GM21528 (cell line): ENCODE results near the gene APOBR.
"Not testable (repeated sequence)": the region's sequence is repeated elsewhere in the genome, so short reads cannot be mapped to it uniquely, and the experiment has no call there.

ENCODE experiments used
- ATAC-seq: cut with Tn5 transposase; IDR thresholded peaks from one replicate; pipeline ENCODE4 v1.9.1; 2021; ENCODE audit warnings: mild to moderate bottlenecking, moderate library complexity; ENCODE audit not compliant: unreplicated experiment, low FRiP score

APOBR gene

GRCh38 chr16:28494121-28494851 lies at the start of gene APOBR:
APOBR (plus strand) TSS chr16:28494643; CDS start chr16:28494682, 39 bp downstream.
- peak; percentile 33 for ATAC-seq

GRCh38 chr16:28446388-28446787 lies 48.1 kb upstream of the APOBR start:
- not testable (repeated sequence) for ATAC-seq

- not testable (repeated sequence) for ATAC-seq
Observed at GRCh38 chr16:28447081-28447480, 47.4 kb upstream of the APOBR start.

GRCh38 chr16:28473714-28474265 lies 20.7 kb upstream of the APOBR start:
- ATAC-seq = no peak

GRCh38 chr16:28475221-28475620 lies 19.2 kb upstream of the APOBR start:
- ATAC-seq = no peak

GRCh38 chr16:28477311-28477920 lies 17.0 kb upstream of the APOBR start:
- no peak for ATAC-seq

GRCh38 chr16:28478506-28479180 lies 15.8 kb upstream of the APOBR start:
- ATAC-seq = no peak

- no peak for ATAC-seq
Observed at GRCh38 chr16:28482026-28482425, 12.4 kb upstream of the APOBR start.

- ATAC-seq = not testable (repeated sequence)
Observed at GRCh38 chr16:28483361-28483760, 11.1 kb upstream of the APOBR start.

GRCh38 chr16:28486266-28486665 lies 8.2 kb upstream of the APOBR start:
- ATAC-seq = no peak

GRCh38 chr16:28491230-28491969 lies 3.0 kb upstream of the APOBR start:
- ATAC-seq = peak; percentile 3

GRCh38 chr16:28491970-28492474 lies 2.4 kb upstream of the APOBR start, which contains the start of gene CLN3:
CLN3 (minus strand) TSS chr16:28492074; CDS start chr16:28491759, 315 bp downstream.
- peak; percentile 73 for ATAC-seq

- ATAC-seq = no peak
Observed at GRCh38 chr16:28492511-28492910, 1.9 kb upstream of the APOBR start.

- no peak for ATAC-seq
Observed at GRCh38 chr16:28495098-28495793, 803 bp downstream of the APOBR start.

- no peak for ATAC-seq
Observed at GRCh38 chr16:28495795-28496749, 1.6 kb downstream of the APOBR start.

- ATAC-seq = no peak
Observed at GRCh38 chr16:28496844-28497243, 2.4 kb downstream of the APOBR start.

GRCh38 chr16:28497386-28497785 lies 2.9 kb downstream of the APOBR start:
- no peak for ATAC-seq

- ATAC-seq = no peak
Observed at GRCh38 chr16:28497861-28498599, 3.6 kb downstream of the APOBR start.
